ENCODE measurements around the gene WDFY2.
"Not testable (repeated sequence)": the region's sequence is repeated elsewhere in the genome, so short reads cannot be mapped to it uniquely, and the experiment has no call there.

WDFY2 gene, protein sequence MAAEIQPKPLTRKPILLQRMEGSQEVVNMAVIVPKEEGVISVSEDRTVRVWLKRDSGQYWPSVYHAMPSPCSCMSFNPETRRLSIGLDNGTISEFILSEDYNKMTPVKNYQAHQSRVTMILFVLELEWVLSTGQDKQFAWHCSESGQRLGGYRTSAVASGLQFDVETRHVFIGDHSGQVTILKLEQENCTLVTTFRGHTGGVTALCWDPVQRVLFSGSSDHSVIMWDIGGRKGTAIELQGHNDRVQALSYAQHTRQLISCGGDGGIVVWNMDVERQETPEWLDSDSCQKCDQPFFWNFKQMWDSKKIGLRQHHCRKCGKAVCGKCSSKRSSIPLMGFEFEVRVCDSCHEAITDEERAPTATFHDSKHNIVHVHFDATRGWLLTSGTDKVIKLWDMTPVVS

DNA sequence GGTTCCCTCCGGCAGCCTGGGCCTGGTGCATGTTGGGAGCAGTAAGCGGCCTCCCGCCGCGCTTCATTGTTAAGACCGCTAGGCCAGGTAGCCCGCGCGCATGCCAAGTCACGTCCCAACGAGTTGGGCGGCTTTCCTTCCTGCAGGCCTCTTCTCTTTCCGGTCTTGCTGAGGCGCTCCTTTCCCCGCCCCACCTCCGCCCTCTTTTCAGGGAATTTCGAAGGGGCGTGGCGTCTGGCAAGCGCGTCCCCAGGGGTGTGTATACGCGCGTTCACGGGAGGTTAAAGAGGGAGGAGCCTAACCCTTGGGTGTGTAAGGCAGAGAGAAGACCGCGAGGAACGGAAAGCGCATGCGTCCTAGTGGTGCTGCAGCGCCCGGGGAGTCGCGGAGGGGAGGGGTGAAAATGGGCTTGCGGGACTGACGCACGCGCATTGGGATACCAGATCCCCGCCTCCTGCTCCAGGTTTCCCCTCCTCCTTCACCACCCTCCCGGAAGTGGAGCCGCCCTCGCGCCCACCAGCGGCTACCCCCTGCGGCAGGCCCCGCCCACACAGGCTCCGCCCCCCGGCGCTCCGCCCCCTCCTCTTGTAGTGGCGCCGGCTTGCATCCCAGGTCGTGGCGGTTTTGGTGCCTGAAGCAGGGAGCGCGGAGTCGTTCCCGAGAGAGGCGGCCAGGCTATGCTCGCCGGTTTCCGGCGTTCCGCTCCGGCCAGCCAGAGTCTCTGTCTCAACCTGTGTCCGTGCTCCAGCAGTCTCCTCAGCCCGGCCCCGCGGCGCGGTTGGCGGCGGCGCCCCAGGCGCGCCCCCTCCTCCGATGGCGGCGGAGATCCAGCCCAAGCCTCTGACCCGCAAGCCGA, at the start of gene WDFY2:
WDFY2 (plus strand) TSS at position 588 of the 856 bp plus-strand sequence; CDS start at position 814, 226 bp downstream.
- peak; percentile 99 for DNase-seq

DNA sequence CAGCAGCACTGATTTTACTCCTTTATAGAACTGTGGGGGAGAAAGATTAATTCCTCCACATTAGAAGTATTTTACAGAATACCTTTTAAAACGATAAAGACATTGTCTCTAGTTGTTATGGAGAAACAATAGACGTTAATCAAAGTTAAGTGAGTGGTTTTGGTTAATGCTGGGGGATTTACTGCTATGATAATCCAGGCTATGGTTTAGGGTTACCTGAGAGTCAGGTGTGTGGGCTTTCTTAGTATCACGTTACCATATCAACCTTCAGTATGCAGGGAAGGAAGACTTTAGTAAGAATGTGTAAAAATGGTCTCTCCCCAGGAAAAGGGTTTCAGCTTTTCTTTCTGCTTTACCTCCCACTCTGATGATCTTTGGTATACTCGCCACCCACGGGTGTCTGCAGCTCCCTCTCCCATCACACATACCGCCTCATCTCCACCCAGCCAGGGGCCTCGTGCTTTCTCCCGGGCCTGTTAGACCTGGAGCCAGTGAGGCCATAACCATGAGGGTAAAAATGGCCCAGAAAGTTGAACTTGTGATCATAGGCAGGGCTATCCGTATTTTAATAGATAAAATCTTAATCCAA, 45.6 kb upstream of the WDFY2 start:
- no peak for DNase-seq

DNA sequence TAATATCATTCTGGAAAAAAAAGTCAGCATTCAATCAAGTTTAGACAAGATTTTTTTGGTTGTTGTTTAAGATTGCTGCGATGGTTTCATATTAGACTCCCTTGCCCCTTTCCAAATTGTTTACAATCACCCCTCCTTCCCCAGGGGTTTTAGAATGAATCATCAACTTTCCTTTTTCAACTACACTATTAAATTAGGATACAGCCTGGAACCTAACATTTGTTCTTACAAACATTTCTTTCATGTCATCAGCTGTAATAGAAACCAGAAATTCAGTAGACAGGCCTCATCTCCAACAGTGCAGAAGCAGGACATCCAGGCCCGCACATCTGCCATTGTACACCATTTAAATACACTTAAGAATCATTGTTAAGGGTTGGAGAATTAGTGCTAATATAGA, 44.4 kb upstream of the WDFY2 start:
- no peak for DNase-seq

DNA sequence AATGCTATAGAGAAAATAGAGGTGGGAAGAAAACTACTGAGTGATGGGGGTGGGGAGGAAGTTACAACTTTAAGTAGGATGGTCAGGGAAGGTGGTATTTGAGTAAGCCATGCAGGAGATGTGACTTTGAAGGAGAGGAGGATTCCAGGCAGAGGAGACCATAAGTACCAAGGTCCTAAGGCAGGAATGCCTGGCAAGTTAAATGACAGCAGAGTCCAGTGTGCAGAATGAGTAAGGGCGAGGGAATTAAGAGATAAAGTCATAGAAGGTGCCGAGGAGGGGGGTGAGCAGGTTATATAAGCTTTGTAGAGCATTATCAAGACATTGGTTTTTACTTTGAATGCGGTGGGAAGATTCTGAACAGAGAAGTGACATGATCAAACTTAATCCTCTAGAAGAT, 43.2 kb upstream of the WDFY2 start:
- DNase-seq: no peak

DNA sequence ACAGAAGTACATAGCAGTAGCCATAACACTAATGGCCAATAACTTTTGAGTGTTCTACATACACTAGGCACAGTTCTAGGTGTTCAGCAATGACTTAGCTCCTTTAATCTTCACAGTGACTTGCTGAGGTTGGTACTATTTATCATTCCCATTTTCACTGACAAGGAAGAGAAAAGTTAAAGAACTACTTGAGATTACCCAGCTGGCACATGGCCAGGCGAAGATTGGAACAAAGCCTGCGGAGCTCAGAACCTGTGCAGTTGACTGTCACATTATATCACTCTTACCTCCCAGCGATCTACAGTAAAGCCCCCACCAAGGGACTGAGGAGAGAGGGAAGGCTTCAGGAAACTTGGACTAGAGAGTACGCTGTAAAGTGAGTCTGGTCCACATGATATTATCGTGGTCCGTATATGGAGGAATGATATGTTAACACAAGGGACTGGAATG, 42.4 kb upstream of the WDFY2 start:
- DNase-seq: no peak

DNA sequence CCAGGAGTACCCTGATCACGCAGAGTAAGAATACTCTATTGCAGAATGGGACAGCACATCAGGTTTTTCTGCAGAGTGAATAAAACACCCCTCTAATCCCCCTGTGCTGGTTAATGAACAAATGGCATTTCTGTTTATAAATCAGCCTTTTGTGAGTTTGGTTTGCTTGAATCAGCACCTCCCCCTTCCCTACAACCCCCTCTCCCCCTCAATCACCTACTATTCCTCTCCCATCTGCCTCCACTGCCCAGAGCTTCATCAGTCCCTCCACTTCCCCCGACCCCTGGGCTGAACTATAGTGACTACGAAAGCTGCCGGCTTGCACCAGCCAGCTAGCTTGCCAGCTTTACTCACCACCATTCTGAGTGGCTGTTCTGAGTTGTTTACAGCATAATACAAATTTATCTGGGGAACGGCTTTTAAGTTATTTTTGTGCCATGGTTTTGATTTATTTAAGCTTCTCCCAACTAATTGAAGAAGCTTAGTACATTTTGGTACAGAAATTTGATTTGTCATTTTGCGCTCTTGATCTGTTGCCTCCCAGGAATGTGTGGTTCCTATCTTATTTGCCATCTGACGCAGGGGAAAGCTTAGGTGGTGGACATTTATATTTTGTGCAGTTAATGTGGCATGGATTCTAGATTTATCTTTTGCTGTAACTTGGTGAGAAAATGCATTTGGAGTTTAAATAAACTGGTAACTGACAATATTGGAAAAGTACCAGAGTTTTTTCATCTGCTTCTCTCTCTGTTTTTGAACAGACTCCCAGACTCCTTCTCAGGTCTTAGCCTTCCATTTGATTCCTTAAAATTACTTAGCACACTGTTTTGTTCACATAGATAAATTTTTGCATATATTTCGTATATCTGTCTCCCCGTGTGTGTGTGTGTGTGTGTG, 41.7 kb upstream of the WDFY2 start:
- no peak for DNase-seq

DNA sequence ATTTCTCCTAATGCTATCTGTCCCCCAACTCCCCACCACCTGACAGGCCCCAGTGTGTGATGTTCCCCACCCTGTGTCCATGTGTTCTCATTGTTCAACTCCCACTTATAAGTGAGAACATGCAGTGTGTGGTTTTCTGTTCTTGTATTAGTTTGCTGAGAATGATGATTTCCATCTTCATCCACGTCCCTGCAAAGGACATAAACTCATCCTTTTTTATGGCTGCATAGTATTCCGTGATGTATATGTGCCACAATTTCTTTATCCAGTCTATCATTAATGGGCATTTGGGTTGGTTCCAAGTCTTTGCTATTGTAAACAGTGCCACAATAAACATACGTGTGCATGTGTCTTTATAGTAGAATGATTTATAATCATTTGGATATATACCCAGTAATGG, 38.8 kb upstream of the WDFY2 start:
- not testable (repeated sequence) for DNase-seq

DNA sequence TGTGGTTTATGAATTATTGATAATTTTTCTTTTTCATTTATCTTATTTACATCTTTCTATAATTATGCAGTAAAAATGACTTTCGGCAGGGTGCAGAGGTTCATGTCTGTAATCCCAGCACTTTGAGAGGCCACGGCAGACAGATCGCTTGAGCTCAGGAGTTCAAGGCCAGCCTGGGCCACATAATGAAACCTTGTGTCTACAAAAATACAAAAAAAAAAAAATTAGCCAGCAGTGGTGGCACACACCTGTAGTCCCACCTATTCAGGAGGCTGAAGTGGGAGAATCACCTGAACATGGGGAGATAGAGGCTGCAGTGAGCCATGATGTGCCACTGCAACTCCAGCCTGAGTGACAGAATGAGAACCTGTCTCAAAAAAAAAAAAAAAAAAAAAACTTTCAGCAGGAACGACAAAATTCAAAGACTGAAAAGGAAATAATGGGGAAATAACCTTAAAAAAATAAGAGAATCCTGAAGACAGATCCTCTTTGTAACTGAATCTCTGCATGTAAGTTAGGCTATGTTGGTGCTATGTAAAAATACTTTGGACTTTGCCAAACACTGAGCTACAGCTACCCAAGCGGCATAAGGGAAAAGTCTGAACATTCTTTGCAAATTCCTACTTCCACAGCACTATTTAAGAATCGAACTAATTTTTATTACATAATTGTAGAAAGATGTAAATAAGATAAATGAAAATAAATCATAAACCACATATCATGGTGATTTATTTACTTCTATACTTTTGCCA, 36.7 kb upstream of the WDFY2 start:
- DNase-seq: no peak

DNA sequence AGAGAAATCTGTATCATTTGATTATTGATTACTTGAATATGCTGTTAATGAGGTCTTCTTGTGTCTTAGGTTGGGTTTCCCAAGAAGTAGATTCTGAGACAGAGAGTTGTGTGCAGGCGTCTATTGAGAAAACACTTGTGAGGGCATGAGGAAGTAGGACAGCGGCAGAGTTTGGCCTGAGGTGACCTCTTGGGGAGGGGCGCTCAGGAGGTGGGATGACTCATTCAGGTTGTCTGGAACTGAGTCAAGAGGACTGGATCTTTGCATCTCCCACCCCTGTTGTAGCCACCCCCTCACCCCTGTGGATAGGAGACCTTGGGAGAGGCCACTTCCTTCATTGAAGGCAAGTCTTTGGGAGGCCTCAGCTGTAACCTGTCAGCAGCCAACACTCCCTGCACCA, 35.2 kb upstream of the WDFY2 start:
- DNase-seq: no peak

DNA sequence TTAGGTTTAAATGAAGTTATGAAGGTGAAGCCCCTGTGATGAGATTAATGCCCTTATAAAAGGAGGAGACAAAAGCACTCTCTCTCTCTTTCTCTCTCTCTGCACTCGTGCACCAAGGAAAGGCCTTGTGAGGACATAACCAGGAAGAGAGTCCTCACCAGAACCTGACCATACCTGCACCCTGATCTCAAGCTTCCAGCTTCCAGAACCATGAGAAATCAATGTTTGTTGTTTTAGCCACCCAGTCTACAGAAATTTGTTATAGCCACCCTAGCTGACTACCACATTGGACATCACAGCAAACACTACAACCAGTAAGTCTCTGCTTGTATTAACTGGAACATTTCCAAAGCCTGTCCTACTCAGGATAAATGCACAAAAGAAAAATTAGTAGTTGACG, 34.7 kb upstream of the WDFY2 start:
- no peak for DNase-seq

DNA sequence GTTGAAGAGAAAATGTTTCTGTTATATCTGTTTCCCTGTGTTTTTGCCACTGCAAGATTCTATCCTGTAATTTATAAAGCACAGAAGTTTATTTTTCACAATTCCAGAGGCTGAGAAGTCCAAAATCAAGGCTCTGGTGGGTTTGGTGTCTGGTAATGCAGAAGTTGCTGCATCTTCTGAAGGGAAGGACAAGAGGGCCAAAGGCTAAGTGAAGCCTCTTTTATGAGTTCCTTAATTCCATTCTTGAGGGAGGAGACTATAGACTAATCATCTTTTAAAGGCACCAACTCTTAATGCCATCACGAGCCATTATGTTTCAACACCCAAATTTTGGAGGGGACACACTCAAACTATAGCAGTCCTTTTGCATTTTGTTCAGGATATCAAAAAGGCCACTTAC, 34.1 kb upstream of the WDFY2 start:
- DNase-seq: no peak

DNA sequence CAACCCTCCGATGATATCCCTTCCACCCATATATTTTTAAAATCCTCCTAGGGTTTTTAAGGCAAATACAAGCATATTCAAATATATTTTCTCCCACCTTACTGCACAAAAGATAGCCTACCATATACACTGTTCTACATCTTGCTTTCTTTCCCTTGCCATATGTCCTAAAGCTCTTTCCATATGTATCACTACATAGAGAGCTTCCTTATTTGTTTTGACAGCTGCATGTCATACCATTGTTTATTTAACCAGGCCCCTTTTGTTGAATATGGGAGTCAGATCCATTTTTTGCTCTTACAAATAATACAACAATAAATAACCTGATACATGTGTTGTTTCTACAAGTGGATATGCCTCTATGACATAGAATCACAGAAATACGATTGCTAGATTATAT, 32.8 kb upstream of the WDFY2 start:
- no peak for DNase-seq

DNA sequence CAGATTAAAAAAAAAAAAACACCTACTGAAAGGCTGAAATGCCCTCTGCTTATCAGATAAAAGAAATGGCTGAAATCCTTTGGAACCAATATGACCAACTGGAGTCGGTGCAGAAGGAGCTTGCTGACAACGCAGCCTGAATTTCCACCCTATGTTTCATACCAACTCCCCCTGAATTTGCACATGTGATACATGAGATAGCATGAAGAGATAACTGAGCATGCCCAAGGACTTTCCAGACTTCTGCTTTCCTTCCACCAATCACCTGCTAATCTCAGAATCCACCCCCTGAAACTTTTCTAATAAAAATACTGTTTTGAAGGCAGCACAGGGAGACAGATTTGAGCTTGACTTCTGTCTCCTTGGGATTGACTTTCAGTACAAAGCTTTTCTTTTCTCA, 32.2 kb upstream of the WDFY2 start:
- DNase-seq: no peak

DNA sequence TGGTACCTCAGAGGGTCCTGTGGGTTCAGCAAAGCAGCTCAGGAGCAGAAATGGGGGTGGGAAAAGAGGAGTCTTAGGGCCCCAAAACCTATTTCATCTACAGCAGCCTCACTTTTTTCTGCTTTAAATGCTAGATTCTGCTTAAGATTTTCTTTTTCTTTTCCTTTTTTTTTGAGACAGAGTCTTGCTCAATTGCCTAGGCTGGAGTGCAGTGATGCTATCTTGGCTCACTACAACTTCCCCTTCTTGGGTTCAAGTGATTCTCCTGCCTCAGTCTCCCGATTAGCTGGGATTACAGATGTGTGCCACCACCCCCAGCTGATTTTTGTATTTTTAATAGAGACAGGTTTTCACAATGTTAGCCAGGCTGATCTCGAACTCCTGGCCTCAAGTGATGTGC, 30.7 kb upstream of the WDFY2 start:
- DNase-seq: no peak

DNA sequence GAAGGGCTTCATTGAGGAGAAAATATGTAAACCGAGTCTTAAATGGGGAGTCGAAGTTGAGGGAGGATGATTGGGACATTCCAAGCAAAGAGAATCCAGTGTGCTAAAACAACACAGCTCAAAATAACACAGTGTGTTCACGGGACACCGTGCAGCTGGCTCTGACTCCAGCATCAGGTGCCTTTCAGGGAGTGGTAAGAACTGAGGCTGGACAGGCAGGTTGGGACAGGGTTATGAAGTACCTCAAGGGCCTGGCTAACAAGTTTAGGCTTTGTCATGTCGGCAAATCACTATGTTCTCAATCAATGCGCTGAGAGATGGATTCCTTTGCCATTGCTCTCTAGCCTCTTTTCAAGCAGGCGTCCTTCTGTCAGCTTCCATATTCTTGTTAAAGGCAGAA, 27.5 kb upstream of the WDFY2 start:
- DNase-seq: no peak

DNA sequence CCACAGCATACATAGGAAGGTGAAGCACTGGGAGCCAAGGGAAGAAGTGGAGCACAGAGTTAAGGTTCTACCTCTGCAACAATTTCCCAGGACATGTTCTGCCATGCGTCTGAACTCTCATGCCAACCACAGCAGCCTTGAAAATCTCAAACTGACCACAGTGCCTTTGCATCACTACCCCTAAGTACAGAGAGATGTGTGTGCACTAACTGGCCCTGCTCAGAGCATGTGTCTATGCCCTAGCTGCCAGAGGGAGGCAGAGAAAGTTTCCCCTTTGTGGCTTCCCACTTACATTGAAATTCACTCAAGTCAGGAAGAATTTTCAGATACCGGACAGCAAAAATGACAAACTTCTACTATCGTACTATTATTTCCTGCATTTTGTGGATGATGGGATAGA, 26.8 kb upstream of the WDFY2 start:
- no peak for DNase-seq

DNA sequence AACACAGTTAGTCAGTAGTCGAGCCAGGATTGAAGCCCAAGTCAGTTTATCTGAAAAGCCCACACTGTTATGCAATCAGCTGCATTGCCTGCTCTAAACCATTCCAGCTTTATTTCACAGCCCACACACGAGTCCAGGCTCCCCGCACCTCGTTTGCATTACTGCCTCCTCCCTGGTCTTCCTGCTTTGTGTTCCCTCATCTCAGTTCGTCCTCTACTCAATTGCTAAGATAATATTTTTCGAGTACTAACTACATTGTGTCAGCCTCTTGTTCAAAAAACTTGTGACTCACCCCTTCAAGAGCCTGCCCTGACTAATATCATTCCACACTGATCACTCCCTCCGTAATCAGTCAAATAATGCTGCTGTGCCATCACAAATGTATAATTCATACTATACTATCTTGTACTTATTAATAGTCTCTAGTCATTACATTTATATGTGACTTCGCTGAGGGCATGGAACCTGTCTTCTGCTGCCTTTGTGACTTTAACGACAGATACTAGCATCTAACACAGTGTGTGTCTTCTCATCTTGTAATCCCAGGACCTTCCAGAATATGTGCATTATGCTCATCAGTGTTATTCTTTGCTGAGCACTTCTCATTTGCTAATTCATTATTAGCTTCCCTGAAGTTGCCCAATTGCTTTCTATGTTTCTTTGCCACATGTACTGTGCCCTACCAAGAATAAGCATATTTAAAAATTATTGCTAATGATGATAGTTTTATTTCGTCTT, 26.2 kb upstream of the WDFY2 start:
- DNase-seq: no peak

DNA sequence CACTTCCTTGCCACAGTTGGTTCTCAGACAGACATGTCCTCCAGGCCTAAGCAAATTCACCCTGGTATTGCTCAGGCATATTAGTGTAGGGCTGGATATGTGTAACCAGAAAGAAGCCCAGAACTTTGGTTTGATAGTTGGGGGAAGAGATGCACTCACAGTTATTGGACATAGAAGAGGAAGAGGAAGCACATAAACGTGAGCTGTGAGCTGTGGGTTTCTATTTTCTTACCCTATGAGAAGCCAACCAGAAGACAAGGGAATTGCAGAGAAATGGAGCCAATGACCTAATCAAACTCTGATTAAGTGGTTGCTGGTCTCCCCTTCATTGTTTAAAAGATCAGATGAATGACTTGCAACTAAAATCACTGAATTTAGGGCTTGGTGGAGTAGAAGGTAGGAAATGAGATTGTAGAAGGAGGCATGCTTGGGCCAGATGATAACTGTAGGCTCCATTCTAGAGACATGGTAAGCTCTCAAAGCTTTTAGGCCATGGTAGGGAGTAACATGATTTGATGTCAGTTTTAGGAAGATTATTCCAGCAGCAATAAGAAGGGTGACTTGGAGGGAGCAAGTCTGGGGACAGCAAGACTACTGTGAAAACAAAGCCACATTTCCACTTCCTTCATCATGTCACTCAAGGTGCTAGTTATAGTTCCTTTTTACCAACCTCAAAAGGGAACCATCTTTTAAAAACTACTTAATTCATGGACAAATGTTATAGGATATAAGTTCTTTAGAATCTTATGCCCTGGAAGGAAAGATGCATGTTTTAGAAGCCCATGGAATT, 24.1 kb upstream of the WDFY2 start:
- DNase-seq: no peak

DNA sequence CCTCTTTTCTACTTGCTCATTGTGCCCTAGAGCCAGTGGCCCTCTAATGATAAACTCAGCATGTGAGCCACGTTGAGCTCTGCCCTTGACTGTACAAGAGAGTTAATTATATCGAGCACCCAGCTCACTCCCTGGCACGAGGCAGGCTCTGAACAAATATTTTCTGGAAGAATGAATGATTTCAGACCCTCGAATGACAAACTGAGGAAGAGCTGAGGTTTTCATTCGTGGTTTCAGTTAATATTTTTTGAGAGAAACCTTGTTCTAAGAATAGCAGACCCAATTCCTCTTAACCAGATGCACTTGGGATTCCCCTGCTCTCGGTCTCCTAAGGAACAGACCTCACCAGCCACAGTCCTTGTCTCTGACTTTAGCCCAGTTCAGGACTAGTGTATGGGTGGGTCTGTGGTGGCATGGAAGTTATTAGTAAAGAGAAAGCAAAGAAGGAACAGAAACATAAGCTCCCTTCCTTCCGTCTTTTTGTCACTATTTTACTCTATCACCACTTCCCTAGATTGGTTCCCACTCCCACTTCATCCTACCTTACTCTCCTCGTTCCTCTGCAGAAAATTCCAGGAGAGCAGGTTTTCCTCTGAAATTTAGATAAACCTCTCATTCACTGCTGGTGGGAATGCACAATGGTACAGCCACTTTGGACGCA, 22.1 kb upstream of the WDFY2 start:
- no peak for DNase-seq

DNA sequence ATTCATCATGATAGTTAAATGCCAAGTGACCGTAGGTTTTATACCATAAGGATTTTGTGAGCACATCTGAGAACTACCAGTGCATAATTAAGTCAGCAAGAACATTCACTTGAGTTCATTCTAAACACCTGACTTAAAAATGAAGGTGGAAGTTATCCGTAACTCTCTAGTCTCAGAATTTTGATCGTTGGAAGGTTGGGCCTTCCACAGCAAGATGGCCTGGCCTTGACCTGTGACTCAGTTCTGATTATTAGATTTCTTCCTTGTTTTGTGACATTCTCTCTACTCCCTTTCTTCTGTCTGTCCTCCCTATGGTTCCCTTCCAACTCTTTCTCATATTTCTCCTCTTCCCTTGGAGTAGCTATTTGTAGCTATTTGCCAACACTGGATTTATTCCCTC, 20.0 kb upstream of the WDFY2 start:
- no peak for DNase-seq
